GM12892 (cell line): ENCODE results near the gene DUOX2.
"Not testable (repeated sequence)": the region's sequence is repeated elsewhere in the genome, so short reads cannot be mapped to it uniquely, and the experiment has no call there.

Experiments
- DNase-seq: peaks from one replicate; pipeline ENCODE4 v3.0.0; 2011; ENCODE audit not compliant: insufficient read length
- FAIRE-seq: peaks from 2 replicates; lab custom pipeline; 2011; peaks lifted over from hg19 to GRCh38; lab: Jason Lieb, UNC
- POLR2A ChIP-seq: IDR thresholded peaks from 2 replicates; pipeline ENCODE4 v1.6.1; 2011; ENCODE audit warnings: low read depth, low read length, control low read depth
- POLR2AphosphoS5 ChIP-seq: IDR thresholded peaks from 2 replicates; pipeline ENCODE4 v1.6.1; 2011; ENCODE audit warnings: low read depth, low read length, control low read depth
- TAF1 ChIP-seq: IDR thresholded peaks from 2 replicates; pipeline ENCODE4 v1.6.1; 2011; ENCODE audit warnings: low read depth, mild to moderate bottlenecking, control low read depth, low read length, borderline replicate concordance

Gene DUOX2

DNA sequence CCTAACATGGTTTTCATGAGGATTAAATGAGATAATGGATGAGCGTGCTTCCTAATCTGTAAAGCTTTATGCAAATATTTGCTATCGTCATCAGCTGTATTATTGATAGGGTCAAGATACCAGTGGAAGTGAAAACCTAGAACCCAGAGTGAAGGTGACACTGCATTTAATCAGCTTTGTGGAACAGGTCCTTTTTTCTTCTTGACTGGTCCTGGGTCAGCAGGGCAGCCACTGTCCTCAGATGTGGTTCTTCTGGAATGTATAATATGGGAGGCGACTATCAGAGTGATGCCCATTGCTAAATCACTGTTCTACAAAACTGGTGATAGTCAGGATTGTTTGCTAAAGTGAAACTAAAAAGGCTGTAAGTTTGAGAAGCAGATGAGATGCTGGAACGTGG lies 49.6 kb downstream of the DUOX2 start:
- FAIRE-seq: no peak
- no peak for TF ChIP-seq POLR2AphosphoS5
- no peak for TF ChIP-seq TAF1
- no peak for TF ChIP-seq POLR2A
- DNase-seq: no peak

- FAIRE-seq: peak; percentile 53
- DNase-seq: not testable (repeated sequence)
These were observed 51.7 kb downstream of the DUOX2 start for GRCh38 chr15:45062301-45062700.

GRCh38 chr15:45058690-45059675 lies 55.0 kb downstream of the DUOX2 start:
- not testable (repeated sequence) for DNase-seq, FAIRE-seq

GRCh38 chr15:45052676-45053075 lies 61.3 kb downstream of the DUOX2 start:
- not testable (repeated sequence) for FAIRE-seq, DNase-seq

GRCh38 chr15:45050587-45050986 lies 63.4 kb downstream of the DUOX2 start:
- TF ChIP-seq TAF1 (no peak), POLR2A (no peak), POLR2AphosphoS5 (no peak)
- DNase-seq: no peak
- FAIRE-seq: no peak

DNA sequence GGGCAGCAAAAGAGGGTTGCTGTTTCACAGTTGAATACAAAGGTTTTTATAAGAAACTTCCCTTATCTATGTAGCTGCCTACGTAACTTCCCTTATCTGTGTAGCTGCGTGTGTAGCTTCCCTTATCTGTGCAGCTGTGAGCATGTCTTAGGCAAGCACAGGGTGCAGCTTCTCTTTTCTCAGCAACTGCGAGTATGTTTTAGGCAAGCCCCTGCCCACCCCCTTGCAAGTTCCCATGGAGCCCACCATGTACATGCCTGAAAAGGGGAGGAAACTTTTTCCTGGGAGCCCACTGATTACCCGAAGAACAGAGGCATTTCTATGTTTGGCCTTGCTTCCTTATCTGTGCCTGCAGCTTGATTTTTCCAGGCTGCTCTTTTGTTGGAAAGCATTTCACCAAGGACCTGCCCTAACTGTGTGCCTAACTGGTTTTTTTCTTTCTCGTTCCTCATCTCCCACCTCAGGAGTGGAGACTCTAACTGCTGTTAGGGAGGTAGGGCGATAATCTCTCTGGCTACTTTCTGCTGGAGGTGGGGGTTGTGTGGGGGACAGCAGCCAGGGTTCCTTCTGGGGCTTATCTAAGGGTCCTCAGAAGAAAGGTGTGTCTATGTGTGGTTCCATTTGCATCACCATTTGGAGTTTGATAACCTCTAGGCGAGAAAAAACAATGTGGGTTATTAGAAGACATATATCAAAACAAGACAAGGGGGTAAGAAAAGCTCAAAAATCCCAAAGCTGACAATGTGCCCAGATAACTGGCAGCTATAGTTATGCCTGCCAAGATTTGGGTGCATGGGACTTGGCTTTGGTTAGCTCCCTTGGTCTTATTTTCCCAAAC lies 65.0 kb downstream of the DUOX2 start:
- FAIRE-seq: peak; percentile 83
- DNase-seq: no peak
- TF ChIP-seq TAF1 (no peak), POLR2A (peak; percentile 46; the same call in 1 of the 2 replicates)

- not testable (repeated sequence) for FAIRE-seq, DNase-seq
These were observed 65.6 kb downstream of the DUOX2 start for GRCh38 chr15:45048449-45048793.

DNA sequence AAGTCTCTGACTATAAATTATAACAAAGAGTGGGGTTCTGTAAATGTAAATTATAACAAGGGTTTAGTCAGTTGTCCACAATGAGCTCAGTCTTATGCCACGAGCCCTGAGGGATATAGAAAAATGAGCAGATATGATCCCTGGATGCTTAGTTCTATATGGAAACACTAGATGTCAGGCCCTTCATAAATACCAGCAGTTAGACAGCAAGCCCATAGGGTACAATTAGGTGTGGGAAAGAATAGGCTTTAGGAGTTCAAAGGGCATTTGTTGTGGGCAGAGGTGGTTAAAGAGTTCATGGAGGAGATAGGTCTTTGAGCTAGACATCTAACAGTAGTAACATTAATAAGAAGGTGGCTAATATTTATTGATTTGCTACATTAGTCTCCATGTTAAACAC lies 69.7 kb downstream of the DUOX2 start:
- not testable (repeated sequence) for FAIRE-seq, DNase-seq

GRCh38 chr15:45042859-45043258 lies 71.1 kb downstream of the DUOX2 start:
- DNase-seq, FAIRE-seq: not testable (repeated sequence)
